ENCODE results near the gene DESI2. TPM values are rescaled to one million over a fixed set of nuclear protein-coding genes. Genes with fewer than 3 reads are reported as not detected.
"Not testable (repeated sequence)": the region's sequence is repeated elsewhere in the genome, so short reads cannot be mapped to it uniquely, and the experiment has no call there.

The DESI2 gene
- total RNA-seq, 1 experiment from 2014 or later, result 44.6 TPM

GRCh38 chr1:244665771-244666217 is 12.9 kb downstream of the DESI2 start:
- H3K79me2 ChIP-seq (ENCODE audit: insufficient read depth, low read length), result peaks cover 70% of the 10 kb centered on the region
- peaks cover 0 to 4% of the 10 kb centered on the region in 2 experiments; a peak in 1 of 4 replicates for H3K36me3 ChIP-seq (ENCODE audit: control insufficient read depth in 1 of 2, insufficient read depth in 2 of 2, low read length in 2 of 2)
- DNase-seq (ENCODE audit: low read depth, low spot score), result no peak
- ATAC-seq, result no peak
- no peaks in the 10 kb centered on the region for H4K20me1 ChIP-seq (ENCODE audit: insufficient read depth)
- H3K9me2 ChIP-seq (ENCODE audit: insufficient read depth), result no peaks in the 10 kb centered on the region
- H3K4me2 ChIP-seq (ENCODE audit: low read length), result no peak overlapping the region
- H3K9me3 ChIP-seq (ENCODE audit: control insufficient read depth in 1 of 2, insufficient read depth in 1 of 2, low read depth in 1 of 2, low read length in 2 of 2), result no peaks in the 10 kb centered on the region; a peak in 1 of 4 replicates
- no peak overlapping the region for H3K9ac ChIP-seq (ENCODE audit: low read length)
- H3K4me3 ChIP-seq (replicated peaks in 1 of 2; ENCODE audit: low read depth in 1 of 2, low read length in 2 of 2), result no peak overlapping the region
- no TSS peak for BruUV-seq (replicated peaks)
- CTCF ChIA-PET, result no interaction called here
- intact Hi-C loops (cut with micrococcal nuclease), result no loop called here
- H3K4me1 ChIP-seq (ENCODE audit: control insufficient read depth in 1 of 2, insufficient read depth in 2 of 2, low read length in 2 of 2), result no peaks in the 10 kb centered on the region
- RAD21 ChIA-PET (ENCODE audit: low non-redundant PET in 1 of 2, low total read pairs in 2 of 2, uncharacterized antibody in 2 of 2, unreplicated experiment in 2 of 2), result no interaction called here
- TF ChIP-seq POLR2AphosphoS5 (IDR thresholded peaks at IDR 0.05; ENCODE audit: low read depth, low read length), result no peak
- TF ChIP-seq EGR1 (IDR thresholded peaks at IDR 0.05; ENCODE audit: low read depth), result no peak
- no peak for TF ChIP-seq ZFX (IDR thresholded peaks at IDR 0.05)
- no peak for TF ChIP-seq JUND (IDR thresholded peaks at IDR 0.05)
- no peak for TF ChIP-seq ZNF274 (IDR thresholded peaks at IDR 0.05; ENCODE audit: low read depth, low read length)
- TF ChIP-seq FOSL1 (IDR thresholded peaks at IDR 0.05; ENCODE audit: low read depth), result no peak
- no peak for TF ChIP-seq ATF3 (IDR thresholded peaks at IDR 0.05)
- POLR2A ChIA-PET, result interaction anchor here (1.1 kb wide), 1 partner anchor 12 kb away, joined by 3 read pairs; no protein-coding TSS in a partner anchor
- H3K27ac ChIP-seq (ENCODE audit: low read depth, low read length), result no peak overlapping the region
- H3K27me3 ChIP-seq (ENCODE audit: insufficient read depth, low read length), result no peaks in the 10 kb centered on the region
- no peak overlapping the region for H2AFZ ChIP-seq (ENCODE audit: low read depth, low read length, poor library complexity, severe bottlenecking)

GRCh38 chr1:244666672-244667418 is 13.9 kb downstream of the DESI2 start:
- H3K9ac ChIP-seq (ENCODE audit: low read length); intact Hi-C loops (cut with micrococcal nuclease); H3K27ac ChIP-seq (ENCODE audit: low read depth, low read length); ATAC-seq; H3K9me2 ChIP-seq (ENCODE audit: insufficient read depth); H4K20me1 ChIP-seq (ENCODE audit: insufficient read depth); H3K4me1 ChIP-seq (ENCODE audit: control insufficient read depth in 1 of 2, insufficient read depth in 2 of 2, low read length in 2 of 2); CTCF ChIA-PET; H3K9me3 ChIP-seq (ENCODE audit: control insufficient read depth in 1 of 2, insufficient read depth in 1 of 2, low read depth in 1 of 2, low read length in 2 of 2); H3K27me3 ChIP-seq (ENCODE audit: insufficient read depth, low read length); POLR2A ChIA-PET; H3K4me2 ChIP-seq (ENCODE audit: low read length); BruUV-seq (replicated peaks); H2AFZ ChIP-seq (ENCODE audit: low read depth, low read length, poor library complexity, severe bottlenecking); H3K4me3 ChIP-seq (replicated peaks in 1 of 2; ENCODE audit: low read depth in 1 of 2, low read length in 2 of 2); H3K36me3 ChIP-seq (ENCODE audit: control insufficient read depth in 1 of 2, insufficient read depth in 2 of 2, low read length in 2 of 2); RAD21 ChIA-PET (ENCODE audit: low non-redundant PET in 1 of 2, low total read pairs in 2 of 2, uncharacterized antibody in 2 of 2, unreplicated experiment in 2 of 2); DNase-seq (ENCODE audit: low read depth, low spot score): not testable (repeated sequence)
- H3K79me2 ChIP-seq (ENCODE audit: insufficient read depth, low read length), result peaks cover 76% of the 10 kb centered on the region

All from HCT116 (cell line).